ENCODE results near the gene CARS2. TPM values are rescaled to one million over a fixed set of nuclear protein-coding genes. Genes with fewer than 3 reads are reported as not detected.

Gene CARS2
- total RNA-seq, 4 donors from 2014 or later = 49.0 to 78.1 (median 68.4) TPM

DNA sequence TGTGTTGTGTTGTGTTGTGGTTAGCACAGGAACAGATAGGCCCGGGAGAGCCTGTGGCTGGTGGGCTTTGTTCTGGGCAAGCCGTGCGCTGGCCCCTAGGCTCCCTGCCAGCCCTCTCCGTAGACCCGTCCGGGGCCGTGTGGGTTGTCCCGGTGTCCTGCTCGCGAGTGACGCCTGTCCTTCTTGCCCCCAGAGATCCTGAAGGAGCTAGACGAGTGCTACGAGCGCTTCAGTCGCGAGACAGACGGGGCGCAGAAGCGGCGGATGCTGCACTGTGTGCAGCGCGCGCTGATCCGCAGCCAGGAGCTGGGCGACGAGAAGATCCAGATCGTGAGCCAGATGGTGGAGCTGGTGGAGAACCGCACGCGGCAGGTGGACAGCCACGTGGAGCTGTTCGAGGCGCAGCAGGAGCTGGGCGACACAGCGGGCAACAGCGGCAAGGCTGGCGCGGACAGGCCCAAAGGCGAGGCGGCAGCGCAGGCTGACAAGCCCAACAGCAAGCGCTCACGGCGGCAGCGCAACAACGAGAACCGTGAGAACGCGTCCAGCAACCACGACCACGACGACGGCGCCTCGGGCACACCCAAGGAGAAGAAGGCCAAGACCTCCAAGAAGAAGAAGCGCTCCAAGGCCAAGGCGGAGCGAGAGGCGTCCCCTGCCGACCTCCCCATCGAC, 13.3 kb upstream of the CARS2 start:
- TF ChIP-seq, protein P1, sequence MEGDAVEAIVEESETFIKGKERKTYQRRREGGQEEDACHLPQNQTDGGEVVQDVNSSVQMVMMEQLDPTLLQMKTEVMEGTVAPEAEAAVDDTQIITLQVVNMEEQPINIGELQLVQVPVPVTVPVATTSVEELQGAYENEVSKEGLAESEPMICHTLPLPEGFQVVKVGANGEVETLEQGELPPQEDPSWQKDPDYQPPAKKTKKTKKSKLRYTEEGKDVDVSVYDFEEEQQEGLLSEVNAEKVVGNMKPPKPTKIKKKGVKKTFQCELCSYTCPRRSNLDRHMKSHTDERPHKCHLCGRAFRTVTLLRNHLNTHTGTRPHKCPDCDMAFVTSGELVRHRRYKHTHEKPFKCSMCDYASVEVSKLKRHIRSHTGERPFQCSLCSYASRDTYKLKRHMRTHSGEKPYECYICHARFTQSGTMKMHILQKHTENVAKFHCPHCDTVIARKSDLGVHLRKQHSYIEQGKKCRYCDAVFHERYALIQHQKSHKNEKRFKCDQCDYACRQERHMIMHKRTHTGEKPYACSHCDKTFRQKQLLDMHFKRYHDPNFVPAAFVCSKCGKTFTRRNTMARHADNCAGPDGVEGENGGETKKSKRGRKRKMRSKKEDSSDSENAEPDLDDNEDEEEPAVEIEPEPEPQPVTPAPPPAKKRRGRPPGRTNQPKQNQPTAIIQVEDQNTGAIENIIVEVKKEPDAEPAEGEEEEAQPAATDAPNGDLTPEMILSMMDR (IDR thresholded peaks at IDR 0.05) = no peak
- TF ChIP-seq POLR2A (IDR thresholded peaks at IDR 0.05) = no peak
- 97 to 98% methylated on average over 58 to 61 of the region's 61 CpGs for WGBS, 2 donors
- intact Hi-C loops (cut with DNase I) = loop anchor here (10.0 kb wide), 1 partner anchor 196 kb away; the partner anchor contains the start of gene ANKRD10
- Histone ChIP-seq H3K9me3 (no peaks in the 10 kb centered on the region), H3K27me3 (no peaks in the 10 kb centered on the region), H3K4me3 (replicated peaks in 1 of 3) (no peak overlapping the region), H3K4me1 (peaks cover 11 to 23% of the 10 kb centered on the region in 2 donors), H3K27ac (no peak overlapping the region), H3K36me3 (no peaks in the 10 kb centered on the region)
- DNase-seq = no peak

DNA sequence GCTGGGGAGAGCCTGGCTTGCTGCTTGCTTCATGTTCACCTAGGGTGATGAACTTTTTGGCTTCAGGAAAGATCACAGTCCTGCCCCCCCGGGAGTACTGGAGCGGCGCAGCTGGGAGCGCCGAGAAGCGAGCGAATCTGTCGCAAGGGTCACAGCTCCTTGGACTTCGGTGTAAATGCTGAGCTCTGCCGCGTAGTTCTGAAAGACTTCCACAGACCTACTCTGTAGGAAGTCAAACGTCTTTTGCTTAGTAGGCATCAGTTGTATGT, 10.3 kb upstream of the CARS2 start:
- no peaks in the 10 kb centered on the region for H3K36me3 ChIP-seq
- no peaks in the 10 kb centered on the region for H3K9me3 ChIP-seq
- H3K4me1 ChIP-seq = peaks cover 16% of the 10 kb centered on the region in 2 donors
- H3K4me3 ChIP-seq (replicated peaks in 1 of 3) = peak overlapping the region; percentile 59 to 81 (median 79)
- intact Hi-C loops (cut with DNase I) = loop anchor here (10.0 kb wide), 1 partner anchor 199 kb away; the partner anchor contains the start of gene ANKRD10
- DNase-seq = peak; percentile 68 to 72
- H3K27me3 ChIP-seq = no peaks in the 10 kb centered on the region
- H3K27ac ChIP-seq = peak overlapping the region; percentile 71 to 94 (median 86)
- TF ChIP-seq, protein P1 (IDR thresholded peaks at IDR 0.05) = no peak
- no peak for TF ChIP-seq POLR2A (IDR thresholded peaks at IDR 0.05)
- WGBS, 2 donors = 0% methylated on average over 12 of the region's 12 CpGs

DNA sequence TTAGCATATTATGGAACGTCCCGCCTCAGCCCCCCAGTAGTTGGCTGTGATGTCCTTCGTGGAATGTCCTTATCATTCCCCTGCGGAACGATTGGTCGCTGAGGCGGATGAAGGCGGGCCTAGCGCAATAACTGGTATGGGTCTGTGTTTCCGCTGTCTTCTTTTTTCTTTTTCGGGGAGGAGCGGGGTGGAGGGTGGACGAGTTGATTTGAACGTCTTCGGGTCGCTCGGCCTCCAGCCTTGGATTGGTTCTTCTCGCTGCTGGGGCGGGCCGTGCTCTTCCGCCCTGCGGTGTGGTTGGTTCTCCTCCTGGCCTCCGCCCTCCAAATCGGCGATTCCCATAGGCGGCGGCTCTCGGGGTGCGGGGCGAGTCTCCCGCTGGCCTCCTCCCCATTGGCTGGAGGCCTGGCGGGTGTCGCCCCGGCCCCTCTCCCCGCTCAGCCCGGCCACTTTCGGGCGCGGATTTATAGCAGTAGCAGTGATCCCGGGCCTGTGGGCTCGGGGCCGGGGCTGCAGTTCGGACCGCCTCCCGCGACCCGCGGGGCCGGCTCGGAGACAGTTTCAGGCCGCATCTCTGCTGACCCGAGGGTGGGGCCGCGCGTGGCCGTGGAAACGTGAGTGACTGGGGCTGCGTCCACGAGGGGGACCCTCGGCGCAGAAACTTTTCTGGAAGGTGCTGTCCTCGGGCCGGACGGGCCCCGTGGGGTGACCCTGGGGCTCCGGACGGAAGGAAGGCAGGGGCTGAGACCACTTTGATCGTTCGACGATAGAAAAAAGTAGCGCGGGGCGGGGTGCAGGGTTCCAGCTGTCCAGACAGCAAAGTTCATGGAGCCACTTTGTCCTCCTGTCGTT, 9.7 kb upstream of the CARS2 start:
- 1% methylated on average over 25 to 30 of the region's 74 CpGs for WGBS, 2 donors
- Histone ChIP-seq H3K9me3 (no peaks in the 10 kb centered on the region), H3K27ac (peak overlapping the region; percentile 97 to 100 (median 99)), H3K27me3 (no peaks in the 10 kb centered on the region), H3K36me3 (no peaks in the 10 kb centered on the region), H3K4me1 (peaks cover 17 to 18% of the 10 kb centered on the region in 2 donors), H3K4me3 (replicated peaks in 1 of 3) (peak overlapping the region; percentile 59 to 83 (median 79))
- TF ChIP-seq, protein P1 (IDR thresholded peaks at IDR 0.05) = peak in 2 of 6 experiments; percentile 2 to 26
- TF ChIP-seq POLR2A (IDR thresholded peaks at IDR 0.05) = peak; percentile 25 to 53
- peak; percentile 99 for DNase-seq
- intact Hi-C loops (cut with DNase I) = loop anchor here (10.0 kb wide), 1 partner anchor 199 kb away; the partner anchor contains the start of gene ANKRD10

DNA sequence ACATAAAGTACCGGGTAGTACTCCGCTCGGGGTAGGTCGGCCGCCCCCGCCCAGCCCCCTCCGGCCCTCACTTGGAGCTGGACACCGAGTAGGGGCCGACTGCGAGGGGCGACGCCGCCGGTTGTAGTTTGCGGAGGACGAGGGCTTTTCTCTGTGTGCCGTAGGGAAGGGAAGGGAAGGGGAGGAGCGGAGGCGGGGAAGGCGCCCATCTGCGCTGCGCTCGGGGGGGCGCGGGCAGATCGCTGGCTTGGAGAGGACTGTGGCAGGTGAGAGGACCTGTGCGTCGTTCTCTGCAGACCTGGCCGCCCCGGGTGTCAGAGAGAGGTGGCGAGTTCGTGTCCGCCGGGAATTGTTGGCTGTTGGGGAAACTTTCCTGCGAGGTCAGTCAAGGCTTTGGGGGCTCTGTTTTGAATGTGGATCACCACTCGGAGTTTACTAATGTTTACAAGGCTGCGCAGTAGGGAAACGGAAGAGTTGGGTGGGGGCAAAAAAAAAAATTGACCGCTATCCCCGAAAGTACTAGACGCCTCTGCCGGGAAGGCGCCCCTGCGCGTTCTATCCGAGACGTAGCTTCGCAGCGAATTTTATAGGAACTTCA, 9.0 kb upstream of the CARS2 start:
- Histone ChIP-seq H3K27me3 (no peaks in the 10 kb centered on the region), H3K9me3 (no peaks in the 10 kb centered on the region), H3K4me3 (replicated peaks in 1 of 3) (peak overlapping the region; percentile 83 to 92 (median 89)), H3K4me1 (peaks cover 17 to 18% of the 10 kb centered on the region in 2 donors), H3K27ac (peak overlapping the region; percentile 97 to 100 (median 99)), H3K36me3 (no peaks in the 10 kb centered on the region)
- intact Hi-C loops (cut with DNase I) = loop anchor here (10.0 kb wide), 1 partner anchor 200 kb away; the partner anchor contains the start of gene ANKRD10
- TF ChIP-seq, protein P1 (IDR thresholded peaks at IDR 0.05) = peak in 2 of 6 experiments; percentile 2 to 24
- peak; percentile 99 to 100 for TF ChIP-seq POLR2A (IDR thresholded peaks at IDR 0.05)
- peak; percentile 72 to 74 for DNase-seq
- 0% methylated on average over 26 to 41 of the region's 49 CpGs for WGBS, 2 donors
